Measurements from ENCODE around the gene NEDD4.
"Not testable (repeated sequence)": the region's sequence is repeated elsewhere in the genome, so short reads cannot be mapped to it uniquely, and the experiment has no call there.

The NEDD4 gene

GRCh38 chr15:55959744-55960447 is 33.5 kb downstream of the NEDD4 start:
- no peak for TF ChIP-seq CTCF (IDR thresholded peaks at IDR 0.05; ENCODE audit: extremely low read depth, insufficient read depth, missing control alignments)
- DNase-seq (ENCODE audit: low spot score) = no peak
- in situ Hi-C loops (cut with MboI; ENCODE audit: low pct_unique_long_range_greater_than_20kb, low sequenced_read_pairs, unreplicated experiment) = no loop called here

- TF ChIP-seq CTCF (IDR thresholded peaks at IDR 0.05; ENCODE audit: extremely low read depth, insufficient read depth, missing control alignments) = no peak
- in situ Hi-C loops (cut with MboI; ENCODE audit: low pct_unique_long_range_greater_than_20kb, low sequenced_read_pairs, unreplicated experiment) = no loop called here
- DNase-seq (ENCODE audit: low spot score) = no peak
Observed at GRCh38 chr15:55958349-55958748, 35.1 kb downstream of the NEDD4 start.

- DNase-seq (ENCODE audit: low spot score) = no peak
- in situ Hi-C loops (cut with MboI; ENCODE audit: low pct_unique_long_range_greater_than_20kb, low sequenced_read_pairs, unreplicated experiment) = no loop called here
- no peak for TF ChIP-seq CTCF (IDR thresholded peaks at IDR 0.05; ENCODE audit: extremely low read depth, insufficient read depth, missing control alignments)
Observed at GRCh38 chr15:55954862-55955605, 38.4 kb downstream of the NEDD4 start.

- DNase-seq (ENCODE audit: low spot score); in situ Hi-C loops (cut with MboI; ENCODE audit: low pct_unique_long_range_greater_than_20kb, low sequenced_read_pairs, unreplicated experiment): not testable (repeated sequence)
Observed at GRCh38 chr15:55952501-55953274, 40.7 kb downstream of the NEDD4 start.

GRCh38 chr15:55944606-55945005 is 48.8 kb downstream of the NEDD4 start:
- in situ Hi-C loops (cut with MboI; ENCODE audit: low pct_unique_long_range_greater_than_20kb, low sequenced_read_pairs, unreplicated experiment) = not testable (repeated sequence)

GRCh38 chr15:55942332-55942731 is 51.1 kb downstream of the NEDD4 start:
- TF ChIP-seq CTCF (IDR thresholded peaks at IDR 0.05; ENCODE audit: extremely low read depth, insufficient read depth, missing control alignments) = no peak
- in situ Hi-C loops (cut with MboI; ENCODE audit: low pct_unique_long_range_greater_than_20kb, low sequenced_read_pairs, unreplicated experiment) = no loop called here
- no peak for DNase-seq (ENCODE audit: low spot score)

More at GRCh38 chr15:55944606-55945005, 48.8 kb downstream of the NEDD4 start:
- DNase-seq (ENCODE audit: low spot score) = not testable (repeated sequence)

GRCh38 chr15:55937040-55937439 is 56.4 kb downstream of the NEDD4 start:
- TF ChIP-seq CTCF (IDR thresholded peaks at IDR 0.05; ENCODE audit: extremely low read depth, insufficient read depth, missing control alignments) = no peak
- in situ Hi-C loops (cut with MboI; ENCODE audit: low pct_unique_long_range_greater_than_20kb, low sequenced_read_pairs, unreplicated experiment) = no loop called here
- DNase-seq (ENCODE audit: low spot score) = no peak
